ENCODE measurements around the gene MCTP1.

GRCh38 chr5:95220381-95220780, 64.5 kb downstream of the MCTP1 start:
- no peak for TF ChIP-seq CTCF (optimal IDR thresholded peaks at IDR 0.05 in 1 of 3, IDR thresholded peaks at IDR 0.05 in 1 of 3, conservative IDR thresholded peaks at IDR 0.05 in 1 of 3; ENCODE audit: extremely low read depth in 1 of 3, insufficient read depth in 2 of 3, low read length in 3 of 3)
- TF ChIP-seq EZH2 (IDR thresholded peaks at IDR 0.05; ENCODE audit: low read length) = no peak
